Epithelial cell of proximal tubule (primary cell): ENCODE measurements around the gene NOXO1. TPM values are rescaled to one million over a fixed set of nuclear protein-coding genes. Genes with fewer than 3 reads are reported as not detected.

ENCODE experiments used
- DNase-seq: peaks from one replicate; pipeline ENCODE4 v3.0.0-alpha.2; 2011; ENCODE audit warnings: low read depth
- H3K4me3 ChIP-seq: 2 replicates; pipeline ENCODE4 v1.5.1; 2011; ENCODE audit warnings: low read depth, mild to moderate bottlenecking, low read length
- CTCF ChIP-seq: conservative IDR thresholded peaks from 2 replicates; pipeline ENCODE4 v1.5.1; 2012; ENCODE audit warnings: low read depth, mild to moderate bottlenecking, low read length
- total RNA-seq: library from RNA; depleted of rRNA; stranded (reverse); fragments of >200 nt; gene quantifications from 2 replicates; pipeline ENCODE4 v1.2.3, GENCODE V29; 2015

Gene NOXO1
- total RNA-seq, 1 donor from 2014 or later = 1.2 TPM

- DNase-seq = no peak
- TF ChIP-seq CTCF = no peak
- H3K4me3 ChIP-seq = peak overlapping the region; percentile 68
Measured at GRCh38 chr16:1972490-1972877, 8.8 kb downstream of the NOXO1 start.

- no peak for TF ChIP-seq CTCF
- peak; percentile 49 for DNase-seq
- peak within 1 kb of the TSS; percentile 68 for H3K4me3 ChIP-seq
Measured at GRCh38 chr16:1971796-1972489, 9.3 kb downstream of the NOXO1 start, which contains the start of gene TBL3. Gene TBL3, plus strand, starts transcription at chr16:1972053. Its CDS starts 112 bp downstream, at chr16:1972165.

GRCh38 chr16:1968146-1968953 lies 12.9 kb downstream of the NOXO1 start:
- H3K4me3 ChIP-seq = no peak overlapping the region
- no peak for DNase-seq
- no peak for TF ChIP-seq CTCF

- H3K4me3 ChIP-seq = peak within 1 kb of the TSS; percentile 93
- no peak for TF ChIP-seq CTCF
- DNase-seq = no peak
Measured at GRCh38 chr16:1966460-1966859, 14.8 kb downstream of the NOXO1 start, which contains the start of gene RNF151. Gene RNF151, plus strand, starts transcription at chr16:1966856. Its CDS starts 26 bp downstream, at chr16:1966882.

- TF ChIP-seq CTCF = no peak
- no peak for DNase-seq
- peak overlapping the region; percentile 93 for H3K4me3 ChIP-seq
Measured at GRCh38 chr16:1965396-1966001, 15.8 kb downstream of the NOXO1 start.

- no peak for TF ChIP-seq CTCF
- DNase-seq = peak; percentile 83
- peak within 1 kb of the TSS; percentile 93 for H3K4me3 ChIP-seq
Measured at GRCh38 chr16:1964506-1965395, 16.5 kb downstream of the NOXO1 start, which contains the start of gene RPS2. Gene RPS2, minus strand, starts transcription at chr16:1964826. Its CDS starts 201 bp downstream, at chr16:1964625.
